HepG2 (cell line): Measurements from ENCODE around the gene ADAM15. TPM values are rescaled to one million over a fixed set of nuclear protein-coding genes. Genes with fewer than 3 reads are reported as not detected.
A peak's percentile ranks its signal among the peaks of the same experiment; 100 is the strongest.

Experiments used
- ATAC-seq: fragments of 200-7000 bp; cut with Tn5 transposase; 3 replicates; pipeline ENCODE4 v1.9.1; 2020; ENCODE audit warnings: mild to moderate bottlenecking, moderate library complexity
- BruUV-seq: library from RNA; stranded (reverse); fragments of 400-500 nt; replicated peaks from 2 replicates; lab custom pipeline; 2021; lab: Mats Ljungman, UMichigan
- CTCF ChIA-PET: fragments of 300-600 bp; formaldehyde crosslinking; extraction: SDS; loops from one replicate; lab custom pipeline; 2021; ENCODE audit warnings: low total read pairs, inconsistent platforms, low intra/inter-chr PET ratio; lab: Yijun Ruan, JAX
- POLR2A ChIA-PET: fragments of 350-600 bp; sonication (Branson Sonifier 250); formaldehyde crosslinking; loops from one replicate; lab custom pipeline; 2020; ENCODE audit warnings: antibody characterized with exemption, inconsistent platforms; lab: Yijun Ruan, JAX
- DNase-seq: peaks from one replicate; pipeline ENCODE4 v3.0.0-alpha.2; 2015; ENCODE audit warnings: low spot score
- FAIRE-seq: peaks from 3 replicates; lab custom pipeline; 2011; peaks lifted over from hg19 to GRCh38; lab: Jason Lieb, UNC
- H2AFZ ChIP-seq: one replicate; pipeline ENCODE4 v1.6.1; 2011; ENCODE audit warnings: low read length, inconsistent platforms
- H3K27ac ChIP-seq: fragments of 300-600 bp; 3 replicates; pipeline ENCODE4 v1.8.0; 2011; ENCODE audit warnings: mixed run types, mild to moderate bottlenecking, mixed read lengths, low read length, inconsistent platforms; ENCODE audit not compliant: insufficient read depth; ENCODE audit errors: extremely low read length
- H3K27me3 ChIP-seq, 2 experiments: fragments of 200-600 bp in 1 of 2; 2 replicates in 1 of 2; 3 replicates in 1 of 2; pipeline versions ENCODE4 v1.6.0 to v1.8.0; 2011; ENCODE audit warnings: low read length in 2 of 2, mild to moderate bottlenecking in 2 of 2, moderate library complexity in 2 of 2, inconsistent platforms in 1 of 2; ENCODE audit not compliant: insufficient read depth in 2 of 2, control insufficient read depth in 1 of 2
- H3K36me3 ChIP-seq, 2 experiments: fragments of 200-600 bp in 1 of 2; replicated peaks in 1 of 2; 2 replicates in 1 of 2; 3 replicates in 1 of 2; pipeline versions ENCODE4 v1.5.1 to v1.8.0; 2011; ENCODE audit warnings: low read length in 2 of 2, inconsistent platforms in 1 of 2; ENCODE audit not compliant: insufficient read depth in 2 of 2, control insufficient read depth in 1 of 2
- H3K4me1 ChIP-seq: 2 replicates; pipeline ENCODE4 v1.5.1; 2012; ENCODE audit warnings: low read length, inconsistent platforms; ENCODE audit not compliant: insufficient read depth
- H3K4me2 ChIP-seq: 2 replicates; pipeline ENCODE4 v1.6.0; 2011; ENCODE audit warnings: low read depth, low read length, inconsistent platforms
- H3K4me3 ChIP-seq, 3 experiments: fragments of 200-600 bp in 1 of 3; sonication (generic), shearing (Covaris generic) in 1 of 3; replicated peaks in 1 of 3; 2 replicates each; pipeline ENCODE4 v1.5.1; 2011 to 2016; ENCODE audit warnings: low read length in 3 of 3, inconsistent platforms in 2 of 3, low read depth in 2 of 3, mild to moderate bottlenecking in 2 of 3, control low read depth in 1 of 3, mixed read lengths in 1 of 3; ENCODE audit not compliant: insufficient read depth in 1 of 3
- H3K79me2 ChIP-seq: one replicate; pipeline ENCODE4 v1.6.1; 2011; ENCODE audit warnings: low read length, inconsistent platforms; ENCODE audit not compliant: insufficient read depth
- H3K9ac ChIP-seq: 2 replicates; pipeline ENCODE4 v1.6.0; 2011; ENCODE audit warnings: mild to moderate bottlenecking, low read depth, low read length, inconsistent platforms; ENCODE audit not compliant: insufficient read depth
- H3K9me3 ChIP-seq: 2 replicates; pipeline ENCODE4 v1.5.1; 2012; ENCODE audit warnings: mild to moderate bottlenecking, low read length
- H4K20me1 ChIP-seq: 2 replicates; pipeline ENCODE4 v1.6.0; 2011; ENCODE audit warnings: inconsistent platforms, mild to moderate bottlenecking, low read length, moderate library complexity; ENCODE audit not compliant: insufficient read depth
- ATF7-NPFF ChIP-seq: sonication (generic); formaldehyde crosslinking; IDR thresholded peaks from 2 replicates; pipeline ENCODE4 v1.8.1; 2023; ENCODE audit warnings: mild to moderate bottlenecking, low read depth, missing genetic modification reagents, moderate library complexity
- BCL3 ChIP-seq: sonication (generic); formaldehyde crosslinking; IDR thresholded peaks from 2 replicates; pipeline ENCODE4 v1.5.1; 2020; ENCODE audit warnings: mild to moderate bottlenecking, missing genetic modification reagents, moderate library complexity
- DNMT3B ChIP-seq: conservative IDR thresholded peaks from 2 replicates; pipeline ENCODE4 v1.6.1; 2016; ENCODE audit warnings: missing biosample characterization, control low read depth
- DR1 ChIP-seq: sonication (generic); formaldehyde crosslinking; IDR thresholded peaks from 2 replicates; pipeline ENCODE4 v1.8.0; 2021; ENCODE audit warnings: mild to moderate bottlenecking, missing genetic modification reagents, inconsistent platforms
- HIC2 ChIP-seq: sonication (generic); formaldehyde crosslinking; IDR thresholded peaks from 2 replicates; pipeline ENCODE4 v1.9.0; 2022; ENCODE audit warnings: low read depth, missing genetic modification reagents
- KDM6A ChIP-seq: IDR thresholded peaks from 2 replicates; pipeline ENCODE4 v1.6.1; 2016; ENCODE audit warnings: low read depth
- KLF9 ChIP-seq: IDR thresholded peaks from 2 replicates; pipeline ENCODE4 v1.6.1; 2016; ENCODE audit warnings: low read depth
- MAX ChIP-seq: IDR thresholded peaks from 2 replicates; pipeline ENCODE4 v1.6.1; 2012; ENCODE audit warnings: inconsistent platforms
- MBNL3 ChIP-seq: fragments of 250-450 bp; sonication (Bioruptor Pico); conservative IDR thresholded peaks from 2 replicates; pipeline ENCODE4 v1.8.0; 2022; ENCODE audit warnings: mild to moderate bottlenecking, inconsistent platforms
- MTF2 ChIP-seq: sonication (generic); formaldehyde crosslinking; IDR thresholded peaks from 2 replicates; pipeline ENCODE4 v1.5.0; 2020; ENCODE audit warnings: missing genetic modification reagents, borderline replicate concordance
- NAIF1 ChIP-seq: sonication (generic); formaldehyde crosslinking; IDR thresholded peaks from 2 replicates; pipeline ENCODE4 v1.5.0; 2020; ENCODE audit warnings: mild to moderate bottlenecking, missing genetic modification reagents, borderline replicate concordance
- NR1H2 ChIP-seq: sonication (generic); formaldehyde crosslinking; IDR thresholded peaks from 2 replicates; pipeline ENCODE4 v1.8.1; 2022; ENCODE audit warnings: low read depth, missing genetic modification reagents, borderline replicate concordance
- SATB2 ChIP-seq: sonication (generic); formaldehyde crosslinking; IDR thresholded peaks from 2 replicates; pipeline ENCODE4 v1.5.0; 2020; ENCODE audit warnings: missing genetic modification reagents
- TEAD3 ChIP-seq: optimal IDR thresholded peaks from 2 replicates; pipeline ENCODE3; 2016; ENCODE audit warnings: borderline replicate concordance
- TFE3 ChIP-seq: IDR thresholded peaks from 2 replicates; pipeline ENCODE4 v1.6.1; 2016
- TGIF2 ChIP-seq: IDR thresholded peaks from 2 replicates; pipeline ENCODE4 v1.6.1; 2016; ENCODE audit warnings: control low read depth, missing compliant biosample characterization
- ZNF446 ChIP-seq: sonication (generic); formaldehyde crosslinking; IDR thresholded peaks from 2 replicates; pipeline ENCODE4 v1.5.0; 2020; ENCODE audit warnings: mild to moderate bottlenecking, missing genetic modification reagents
- ZNF672 ChIP-seq: sonication (generic); formaldehyde crosslinking; IDR thresholded peaks from 2 replicates; pipeline ENCODE4 v1.8.1; 2022; ENCODE audit warnings: missing genetic modification reagents
- ZNF674 ChIP-seq: sonication (generic); formaldehyde crosslinking; IDR thresholded peaks from 2 replicates; pipeline ENCODE4 v1.5.0; 2020; ENCODE audit warnings: low read depth, mild to moderate bottlenecking, missing genetic modification reagents
- ZNF878 ChIP-seq: sonication (generic); formaldehyde crosslinking; IDR thresholded peaks from 2 replicates; pipeline ENCODE4 v1.8.1; 2023; ENCODE audit warnings: mild to moderate bottlenecking, missing genetic modification reagents, moderate library complexity
- WGBS: methylation state at CpG from one replicate; pipeline ENCODE4 v1.1.6; 2017; ENCODE audit warnings: low lambda C conversion rate; 5-methylcytosine and 5-hydroxymethylcytosine counted together
- in situ Hi-C: cut with HindIII; loops from 2 replicates; pipeline ENCODE4 v1.10.0; 2017; ENCODE audit warnings: low pct_unique_long_range_greater_than_20kb; ENCODE audit not compliant: extremely low pct_ligation_motif_present
- intact Hi-C: fragments of 100-400 bp; cut with micrococcal nuclease; formaldehyde crosslinking; loops from one replicate; pipeline ENCODE4 v1.10.0; 2022; ENCODE audit not compliant: unreplicated experiment
- polyA plus RNA-seq, 8 experiments: library from polyadenylated mRNA; depleted of rRNA in 3 of 8; stranded (reverse) in 7 of 8; unstranded in 1 of 8; fragments of >200 nt; fragmentation: Illumina TruSeq in 4 of 8; extraction: Trizol in 4 of 8; gene quantifications; 2 replicates each; pipeline versions ENCODE4 v1.2.1 to v1.2.3, GENCODE V29; 2011 to 2016; ENCODE audit warnings: low read depth in 4 of 8, missing spikeins in 1 of 8, mixed read lengths in 1 of 8; ENCODE audit not compliant: insufficient read depth in 1 of 8
- total RNA-seq, 5 experiments: library from RNA; depleted of rRNA; stranded (reverse); fragments of >200 nt; fragmentation: Illumina TruSeq; extraction: Trizol; gene quantifications; 2 replicates each; pipeline ENCODE4 v1.2.3, GENCODE V29; 2016; ENCODE audit warnings: low read depth in 1 of 5

ADAM15 gene
- total and polyA plus RNA-seq, 2 of the 13 experiments (the other 11 are each of a cell fraction or from before 2014, with no cell fraction given): 17.9 to 25.6 TPM

GRCh38 chr1:155080312-155081228, 29.5 kb downstream of the ADAM15 start:
- H3K27ac ChIP-seq: no peak overlapping the region
- no peak for FAIRE-seq
- H3K79me2 ChIP-seq: no peaks in the 10 kb centered on the region
- H3K27me3 ChIP-seq: peaks cover 27 to 84% of the 10 kb centered on the region in 2 experiments
- peaks cover 70% of the 10 kb centered on the region for H3K4me1 ChIP-seq
- no TSS peak for BruUV-seq
- ATAC-seq: no peak
- in situ Hi-C loops: no loop called here
- no peaks in the 10 kb centered on the region for H3K36me3 ChIP-seq
- peak overlapping the region; percentile 90 for H3K4me2 ChIP-seq
- CTCF ChIA-PET: no interaction called here
- H3K9me3 ChIP-seq: no peaks in the 10 kb centered on the region
- no peak overlapping the region for H2AFZ ChIP-seq
- POLR2A ChIA-PET: interaction anchor here (1.0 to 1.3 kb wide), 3 partner anchors 10 to 18 kb away, joined by 3 to 4 read pairs (median 3); no protein-coding TSS in a partner anchor
- no peak for DNase-seq
- H3K9ac ChIP-seq: 0 out of 2 replicates have a peak overlapping the region, but pooled peaks have one; percentile 17
- H3K4me3 ChIP-seq: peak overlapping the region; percentile 48 to 70 (median 50); a peak in 5 of 6 replicates
- H4K20me1 ChIP-seq: peaks cover 4% of the 10 kb centered on the region; the same call in 1 of the 2 replicates
- intact Hi-C loops: loop anchor here (5.0 to 10.0 kb wide), 2 partner anchors 33 to 176 kb away; no protein-coding TSS in a partner anchor
- WGBS: 0% methylated on average over 2 of the region's 71 CpGs
- TF ChIP-seq TEAD3 (no peak), DR1 (no peak), KDM6A (no peak), MTF2 (no peak), ZNF674 (no peak), SATB2 (CRISPR knock-in tag) (no peak), TFE3 (CRISPR knock-in tag) (0 out of 2 replicates have a peak, but pooled peaks have one; percentile 42), MBNL3 (CRISPR knock-in tag) (no peak), MAX (peak; percentile 41; the same call in 1 of the 2 replicates), HIC2 (CRISPR knock-in tag) (no peak), ATF7-NPFF (CRISPR knock-in tag) (0 out of 2 replicates have a peak, but pooled peaks have one; percentile 42), ZNF672 (CRISPR knock-in tag) (no peak), DNMT3B (CRISPR knock-in tag) (no peak), NAIF1 (CRISPR knock-in tag) (no peak), ZNF446 (CRISPR knock-in tag) (no peak), ZNF878 (CRISPR knock-in tag) (peak; percentile 22; the same call in 1 of the 2 replicates), KLF9 (CRISPR knock-in tag) (no peak), BCL3 (CRISPR knock-in tag) (no peak), NR1H2 (CRISPR knock-in tag) (no peak), TGIF2 (CRISPR knock-in tag) (no peak)
